HG03457 (cell line): ENCODE data around the gene DIAPH3.

ENCODE experiments used
- ATAC-seq: cut with Tn5 transposase; IDR thresholded peaks from one replicate; pipeline ENCODE4 v1.9.1; 2021; ENCODE audit warnings: moderate number of reproducible peaks; ENCODE audit not compliant: unreplicated experiment

Gene DIAPH3

DNA sequence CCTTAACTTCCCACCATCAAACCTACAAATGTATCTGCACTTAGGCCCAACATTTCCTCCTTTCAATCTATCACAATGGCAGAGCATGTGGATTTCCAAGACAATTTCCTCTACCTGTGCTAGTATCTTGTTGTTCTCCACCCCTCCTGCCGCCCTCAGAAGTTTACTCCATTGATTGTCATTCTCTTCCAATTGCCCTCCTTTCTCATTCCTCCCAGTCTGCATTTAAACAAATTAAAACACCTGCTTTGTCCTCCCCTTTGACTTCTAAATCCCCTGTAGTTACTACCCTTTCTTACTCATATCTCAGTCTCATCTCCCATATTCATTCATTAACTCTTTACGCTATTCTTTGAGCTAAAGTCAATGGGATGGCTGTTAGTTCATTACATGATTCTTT is 370.6 kb downstream of the DIAPH3 start:
- ATAC-seq: no peak

DNA sequence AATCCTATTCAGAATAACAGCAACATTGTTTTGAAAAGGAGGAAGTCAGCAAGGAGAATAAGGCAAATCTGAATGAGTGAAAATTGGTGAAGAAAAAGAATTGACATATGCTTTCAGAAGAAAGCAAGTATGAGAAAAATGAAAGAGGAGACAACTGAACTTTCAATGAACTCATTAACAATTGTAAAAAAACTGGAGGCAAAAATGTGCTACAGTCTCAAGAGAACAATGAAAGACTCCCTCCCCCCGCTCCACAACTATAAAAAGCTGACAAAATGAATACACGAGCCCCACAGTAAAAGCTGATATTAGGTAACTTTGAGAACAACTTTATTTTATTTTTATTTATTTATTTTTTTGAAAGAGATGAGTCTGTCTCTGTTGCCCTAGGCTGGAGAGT is 373.1 kb downstream of the DIAPH3 start:
- no peak for ATAC-seq

DNA sequence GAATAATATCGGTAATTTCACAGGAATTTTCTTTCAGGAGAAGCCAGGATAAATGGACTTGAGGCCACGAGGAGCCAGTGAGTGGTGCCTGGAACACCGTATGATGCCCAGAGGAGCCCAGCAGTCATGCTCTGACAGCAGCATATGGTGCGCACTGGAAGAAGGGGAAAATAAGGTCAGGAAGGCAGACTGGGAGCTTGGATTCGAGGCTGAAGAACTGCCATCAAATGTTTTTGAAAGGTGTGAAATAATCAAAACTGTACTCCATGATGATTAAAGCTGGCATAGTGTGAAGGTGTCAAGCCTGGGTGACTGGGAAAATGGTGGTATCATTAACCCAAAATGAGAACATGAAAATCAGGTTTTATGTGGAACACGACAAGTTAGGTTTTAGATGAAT is 374.2 kb downstream of the DIAPH3 start:
- ATAC-seq: no peak

DNA sequence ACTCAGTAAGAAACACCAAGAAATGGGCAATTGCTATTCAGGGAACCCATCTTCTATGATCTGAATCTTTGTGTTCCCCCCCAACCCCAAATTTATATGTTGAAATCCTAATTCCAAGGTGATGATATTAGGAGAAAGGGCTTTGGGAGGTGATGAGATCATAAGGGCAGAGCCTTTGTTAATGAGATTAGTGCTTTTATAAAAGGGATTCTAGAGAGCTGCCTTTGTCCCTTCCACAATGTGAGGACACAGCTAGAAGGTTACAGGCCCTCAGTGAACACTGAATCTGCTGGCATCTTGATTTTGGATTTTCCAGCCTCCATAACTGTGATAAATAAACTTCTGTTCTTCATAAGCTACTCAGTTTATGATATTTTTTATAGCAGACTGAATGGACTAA is 376.0 kb downstream of the DIAPH3 start:
- ATAC-seq: no peak

DNA sequence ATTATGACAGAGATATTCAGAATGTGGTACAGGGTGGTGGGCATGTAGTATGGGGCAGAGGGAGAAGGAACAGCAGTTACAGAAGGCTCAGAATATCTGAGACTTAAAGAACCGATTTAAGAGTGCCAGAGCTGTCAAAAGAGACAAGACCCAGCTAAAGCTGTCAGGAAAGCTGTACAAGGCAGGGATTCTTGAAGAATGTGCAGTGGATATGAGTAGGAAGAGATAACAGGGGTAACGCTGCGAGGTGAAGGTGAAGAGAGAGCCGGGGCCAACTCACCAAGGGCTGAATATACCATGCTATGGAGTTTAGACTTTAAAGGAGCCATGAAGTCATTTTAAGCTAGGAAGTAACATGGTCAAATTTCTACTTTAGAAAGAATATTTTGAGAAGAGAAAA is 381.0 kb downstream of the DIAPH3 start:
- ATAC-seq: no peak

DNA sequence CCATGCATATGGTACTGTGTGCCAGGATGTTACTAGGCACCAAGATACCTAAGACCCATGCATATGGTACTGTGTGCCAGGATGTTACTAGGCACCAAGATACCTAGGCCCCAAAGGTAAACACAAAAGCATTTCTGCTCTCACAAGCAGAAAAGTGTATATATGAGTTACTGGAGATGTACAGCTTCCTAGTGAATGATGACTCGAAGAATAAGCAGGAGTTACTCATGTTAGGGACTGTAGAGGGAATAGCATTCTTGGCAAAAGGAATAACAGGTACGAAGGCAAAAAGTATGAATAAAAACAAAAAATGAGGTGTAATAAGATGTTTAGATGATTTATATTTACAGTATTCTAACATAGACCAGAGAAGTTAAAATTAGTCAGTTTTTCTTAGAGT is 383.7 kb downstream of the DIAPH3 start:
- no peak for ATAC-seq

GRCh38 chr13:59776924-59777690 is 386.6 kb downstream of the DIAPH3 start:
- no peak for ATAC-seq

- no peak for ATAC-seq
Measured at GRCh38 chr13:59774491-59774971, 389.2 kb downstream of the DIAPH3 start.

- ATAC-seq: no peak
Measured at GRCh38 chr13:59771272-59771671, 392.5 kb downstream of the DIAPH3 start.

GRCh38 chr13:59770451-59770850 is 393.3 kb downstream of the DIAPH3 start:
- no peak for ATAC-seq

DNA sequence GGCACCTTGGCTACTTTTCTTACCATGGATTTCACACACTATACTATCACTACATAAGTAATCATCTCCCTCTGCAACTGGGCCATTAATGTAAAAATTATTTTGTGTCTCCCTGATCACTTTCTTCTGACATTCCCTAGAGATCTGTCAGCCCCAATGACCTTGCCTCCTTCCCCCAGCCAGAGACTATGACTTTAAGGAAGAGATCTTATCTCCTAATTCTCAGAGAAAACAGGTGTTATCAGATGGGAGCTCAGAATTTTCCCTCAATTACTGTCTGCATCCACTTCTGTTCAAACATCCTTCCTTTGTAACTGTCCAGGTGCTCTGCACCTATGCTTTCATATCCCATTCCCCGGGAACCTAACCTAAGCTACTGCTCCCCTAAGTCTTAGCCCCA is 397.5 kb downstream of the DIAPH3 start:
- no peak for ATAC-seq

DNA sequence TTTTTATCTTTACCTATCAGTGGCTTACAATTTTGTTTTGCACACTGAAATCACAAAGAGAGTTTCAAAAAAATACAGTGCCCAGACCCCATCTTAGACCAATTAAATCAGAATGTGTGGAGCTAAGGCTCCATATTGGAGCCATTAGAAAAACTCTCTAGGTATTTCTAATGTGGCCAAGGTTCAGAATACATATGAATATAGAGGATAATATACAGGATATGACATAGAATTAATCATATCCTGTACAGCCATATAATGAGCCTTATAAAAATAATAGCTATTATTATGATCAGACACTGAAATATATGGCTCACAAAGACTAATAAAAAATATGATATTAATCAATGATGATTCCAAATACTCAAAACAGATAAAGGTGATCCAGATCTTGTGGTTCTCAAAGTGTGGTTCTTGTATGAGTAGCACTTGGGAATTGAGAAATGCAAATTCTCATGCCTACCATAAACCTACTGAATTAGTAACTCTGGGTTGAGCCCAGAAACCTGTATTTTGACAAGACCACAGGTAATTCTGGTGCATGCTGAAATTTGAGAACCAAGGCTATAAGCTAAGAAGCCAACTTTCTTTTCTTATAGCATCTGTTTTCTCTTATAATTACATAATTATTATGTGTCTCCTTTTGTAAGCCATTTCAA is 408.0 kb downstream of the DIAPH3 start:
- ATAC-seq: no peak

DNA sequence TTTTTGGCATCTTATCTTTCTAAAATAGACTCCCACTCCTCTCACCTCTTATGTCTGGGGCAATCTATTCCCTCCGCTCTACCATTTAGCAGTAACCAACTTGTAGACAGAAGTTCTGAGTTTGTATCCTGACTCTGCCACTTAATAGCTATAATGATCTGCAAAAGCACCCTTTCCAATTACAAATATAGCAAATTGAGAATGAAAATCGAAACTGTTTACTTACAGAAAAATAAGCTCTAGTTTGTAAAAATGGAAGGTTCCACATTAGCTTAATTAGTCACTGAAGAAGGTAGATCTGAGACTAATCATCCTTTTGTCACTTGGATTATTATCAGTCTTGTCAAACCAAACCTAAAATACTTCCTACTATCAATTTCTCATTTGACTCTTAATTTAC is 409.3 kb downstream of the DIAPH3 start:
- ATAC-seq: no peak

DNA sequence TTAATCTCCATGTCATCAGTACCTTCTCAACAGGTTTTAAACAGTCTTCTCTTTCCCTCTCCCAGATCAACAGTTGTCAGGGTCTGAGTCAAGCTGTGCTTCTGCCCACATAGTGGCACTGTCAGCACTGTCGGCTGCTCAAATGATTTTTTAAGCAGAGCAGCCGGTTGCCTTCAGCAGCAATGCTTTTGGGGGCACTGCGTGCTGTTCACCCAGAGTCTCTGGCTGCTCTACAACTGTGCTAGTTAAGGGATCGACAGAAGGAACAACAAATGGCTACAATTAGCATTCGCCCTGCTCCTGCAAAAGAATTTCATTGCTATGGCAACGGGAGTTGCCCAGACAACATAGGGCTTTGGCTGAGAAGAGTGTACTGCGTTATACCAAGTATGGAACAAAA is 412.9 kb downstream of the DIAPH3 start:
- no peak for ATAC-seq

DNA sequence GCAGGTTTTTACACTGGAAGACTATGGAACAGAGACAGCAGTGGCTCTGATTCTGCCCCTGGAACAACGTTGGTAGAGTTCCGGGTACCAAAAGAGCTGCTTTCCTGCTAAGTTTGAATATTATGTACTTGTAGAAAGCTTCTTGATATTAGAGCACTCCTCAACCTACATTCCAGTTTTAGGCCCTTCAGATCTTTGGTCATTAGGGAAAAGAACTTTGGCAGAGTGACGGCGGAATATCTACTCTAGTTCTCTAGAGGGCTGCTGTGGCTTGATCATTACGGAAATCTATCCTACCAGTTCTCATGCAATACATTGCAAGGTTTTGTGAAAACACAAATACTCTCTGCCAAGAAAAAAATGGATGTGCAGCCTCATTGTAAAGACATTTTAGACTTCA is 415.7 kb downstream of the DIAPH3 start:
- ATAC-seq: no peak

- ATAC-seq: no peak
Measured at GRCh38 chr13:59747529-59747928, 416.2 kb downstream of the DIAPH3 start.

GRCh38 chr13:59746291-59746962 is 417.3 kb downstream of the DIAPH3 start:
- no peak for ATAC-seq

- peak; percentile 46 for ATAC-seq
Measured at GRCh38 chr13:59745392-59745788, 418.3 kb downstream of the DIAPH3 start.

- ATAC-seq: peak; percentile 49
Measured at GRCh38 chr13:59744747-59745391, 418.9 kb downstream of the DIAPH3 start.

- no peak for ATAC-seq
Measured at GRCh38 chr13:59743195-59743594, 420.5 kb downstream of the DIAPH3 start.

DNA sequence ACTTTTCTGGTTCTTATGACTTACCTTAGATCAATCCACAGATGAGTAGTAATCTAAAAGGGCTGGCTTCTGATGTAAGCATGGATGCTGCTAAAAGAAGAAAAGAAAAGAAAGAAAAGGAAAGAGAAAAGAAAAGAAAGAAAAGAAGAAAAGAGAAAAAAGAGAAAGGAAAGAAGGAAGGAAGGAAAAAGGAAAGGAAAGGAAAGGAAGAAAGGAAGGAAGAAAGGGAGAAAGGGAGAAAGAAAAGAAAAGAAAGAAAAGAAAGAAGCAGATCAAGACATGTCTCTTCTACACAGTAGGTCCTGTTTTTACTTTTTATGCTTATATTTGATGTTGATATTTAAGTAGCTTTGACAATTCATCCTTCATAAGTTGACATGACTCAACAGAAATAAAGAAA is 421.3 kb downstream of the DIAPH3 start:
- no peak for ATAC-seq
